Stimulated activated CD4-positive, alpha-beta T cell treated with anti-CD3 and anti-CD28 coated beads, Interleukin-4, amount 100 ng/mL, for 4 hours (primary cell): ENCODE results near the gene DPF3.

Source experiments
- DNase-seq, 2 experiments: peaks; one replicate each; pipeline ENCODE4 v3.0.0-alpha.2; 2020

Gene DPF3

GRCh38 chr14:72830786-72831594, 62.9 kb downstream of the DPF3 start:
- DNase-seq, result no peak

GRCh38 chr14:72830356-72830755, 63.5 kb downstream of the DPF3 start:
- DNase-seq, result no peak

- DNase-seq, result no peak
Observed at GRCh38 chr14:72828604-72829003, 65.3 kb downstream of the DPF3 start.

- no peak for DNase-seq
Observed at GRCh38 chr14:72826039-72826438, 67.9 kb downstream of the DPF3 start.

GRCh38 chr14:72825486-72825885, 68.4 kb downstream of the DPF3 start:
- no peak for DNase-seq

GRCh38 chr14:72824051-72824450, 69.8 kb downstream of the DPF3 start:
- no peak for DNase-seq

GRCh38 chr14:72822946-72823611, 70.8 kb downstream of the DPF3 start:
- DNase-seq, result no peak

GRCh38 chr14:72818998-72819397, 74.9 kb downstream of the DPF3 start:
- no peak for DNase-seq

GRCh38 chr14:72816287-72816686, 77.6 kb downstream of the DPF3 start:
- no peak for DNase-seq

GRCh38 chr14:72815430-72815829, 78.5 kb downstream of the DPF3 start:
- DNase-seq, result no peak

- no peak for DNase-seq
Observed at GRCh38 chr14:72812292-72812851, 81.5 kb downstream of the DPF3 start.

GRCh38 chr14:72810201-72810600, 83.7 kb downstream of the DPF3 start:
- DNase-seq, result peak; percentile 30 to 72

GRCh38 chr14:72809063-72809462, 84.8 kb downstream of the DPF3 start:
- no peak for DNase-seq

GRCh38 chr14:72808564-72808963, 85.3 kb downstream of the DPF3 start:
- no peak for DNase-seq

GRCh38 chr14:72802588-72802946, 91.3 kb downstream of the DPF3 start:
- DNase-seq, result no peak

- no peak for DNase-seq
Observed at GRCh38 chr14:72801836-72802587, 91.9 kb downstream of the DPF3 start.

GRCh38 chr14:72801381-72801812, 92.5 kb downstream of the DPF3 start:
- DNase-seq, result no peak

GRCh38 chr14:72800848-72801370, 93.0 kb downstream of the DPF3 start:
- no peak for DNase-seq

- no peak for DNase-seq
Observed at GRCh38 chr14:72800296-72800695, 93.6 kb downstream of the DPF3 start.

- DNase-seq, result no peak
Observed at GRCh38 chr14:72796935-72797334, 97.0 kb downstream of the DPF3 start.

- DNase-seq, result no peak
Observed at GRCh38 chr14:72793156-72793939, 100.6 kb downstream of the DPF3 start.

GRCh38 chr14:72792051-72792788, 101.7 kb downstream of the DPF3 start:
- DNase-seq, result no peak
